Astrocyte (in vitro differentiated cells and primary cell): ENCODE measurements around the gene ZDHHC14.

ENCODE experiments used
- EZH2 ChIP-seq: IDR thresholded peaks from 2 replicates; pipeline ENCODE4 v1.6.1; 2012; ENCODE audit warnings: mild to moderate bottlenecking, low read length, inconsistent platforms; ENCODE audit not compliant: insufficient read depth
- TF ChIP-seq, protein P1 (sequence below): IDR thresholded peaks from 2 replicates; pipeline ENCODE4 v1.5.1; 2011; ENCODE audit warnings: low read depth, mild to moderate bottlenecking, inconsistent platforms, low read length, moderate library complexity; ENCODE audit not compliant: insufficient read depth

GRCh38 chr6:157625764-157626163 is 244.8 kb downstream of the ZDHHC14 start:
- TF ChIP-seq, protein P1, sequence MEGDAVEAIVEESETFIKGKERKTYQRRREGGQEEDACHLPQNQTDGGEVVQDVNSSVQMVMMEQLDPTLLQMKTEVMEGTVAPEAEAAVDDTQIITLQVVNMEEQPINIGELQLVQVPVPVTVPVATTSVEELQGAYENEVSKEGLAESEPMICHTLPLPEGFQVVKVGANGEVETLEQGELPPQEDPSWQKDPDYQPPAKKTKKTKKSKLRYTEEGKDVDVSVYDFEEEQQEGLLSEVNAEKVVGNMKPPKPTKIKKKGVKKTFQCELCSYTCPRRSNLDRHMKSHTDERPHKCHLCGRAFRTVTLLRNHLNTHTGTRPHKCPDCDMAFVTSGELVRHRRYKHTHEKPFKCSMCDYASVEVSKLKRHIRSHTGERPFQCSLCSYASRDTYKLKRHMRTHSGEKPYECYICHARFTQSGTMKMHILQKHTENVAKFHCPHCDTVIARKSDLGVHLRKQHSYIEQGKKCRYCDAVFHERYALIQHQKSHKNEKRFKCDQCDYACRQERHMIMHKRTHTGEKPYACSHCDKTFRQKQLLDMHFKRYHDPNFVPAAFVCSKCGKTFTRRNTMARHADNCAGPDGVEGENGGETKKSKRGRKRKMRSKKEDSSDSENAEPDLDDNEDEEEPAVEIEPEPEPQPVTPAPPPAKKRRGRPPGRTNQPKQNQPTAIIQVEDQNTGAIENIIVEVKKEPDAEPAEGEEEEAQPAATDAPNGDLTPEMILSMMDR = no peak
- no peak for TF ChIP-seq EZH2
